NCI-H524 (cell line): ENCODE measurements around the gene CNKSR2.
A peak's percentile ranks its signal among the peaks of the same experiment; 100 is the strongest.
"Not testable (repeated sequence)": the region's sequence is repeated elsewhere in the genome, so short reads cannot be mapped to it uniquely, and the experiment has no call there.

Source experiments
- DNase-seq, 2 experiments: peaks; one replicate each; lab custom pipeline; 2025; lab: John Stamatoyannopoulos, UW

CNKSR2 gene

DNA sequence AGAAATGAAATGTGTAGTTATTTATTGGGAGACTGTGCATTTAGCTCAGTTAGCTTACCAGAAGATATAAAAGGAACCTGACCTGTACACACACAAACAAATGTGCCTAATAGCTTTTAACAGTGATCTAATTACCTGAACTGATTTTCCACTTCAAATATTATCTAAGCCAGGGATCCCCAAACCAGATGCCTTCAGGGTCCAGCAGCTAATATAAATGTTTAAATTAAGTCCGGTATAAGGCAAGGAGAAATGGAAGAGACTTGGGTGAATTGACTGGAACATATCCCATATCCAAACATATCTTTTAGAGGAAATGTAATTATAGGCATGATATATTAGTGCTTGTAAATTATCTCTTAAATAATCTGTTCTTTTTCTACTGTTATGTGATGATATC is 66.7 kb downstream of the CNKSR2 start:
- DNase-seq: no peak

DNA sequence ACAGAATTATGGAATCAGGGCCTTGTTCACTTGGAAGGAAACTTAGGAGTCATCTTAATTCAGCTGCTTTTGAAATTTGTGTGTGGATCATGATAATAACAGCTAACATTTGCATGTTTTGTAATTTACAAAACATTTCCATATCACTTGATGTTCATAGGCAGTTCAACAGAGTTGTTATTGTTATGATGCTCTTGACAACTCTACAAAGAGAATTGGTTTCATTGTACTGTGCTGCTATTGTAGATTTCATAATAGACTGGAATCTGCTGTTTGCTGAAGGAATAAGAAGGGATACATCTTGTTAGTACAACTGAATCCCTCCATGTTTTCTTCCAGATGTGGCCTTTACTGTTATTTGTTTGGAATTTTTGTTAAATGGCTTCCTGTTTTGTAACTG is 83.5 kb downstream of the CNKSR2 start:
- no peak for DNase-seq

DNA sequence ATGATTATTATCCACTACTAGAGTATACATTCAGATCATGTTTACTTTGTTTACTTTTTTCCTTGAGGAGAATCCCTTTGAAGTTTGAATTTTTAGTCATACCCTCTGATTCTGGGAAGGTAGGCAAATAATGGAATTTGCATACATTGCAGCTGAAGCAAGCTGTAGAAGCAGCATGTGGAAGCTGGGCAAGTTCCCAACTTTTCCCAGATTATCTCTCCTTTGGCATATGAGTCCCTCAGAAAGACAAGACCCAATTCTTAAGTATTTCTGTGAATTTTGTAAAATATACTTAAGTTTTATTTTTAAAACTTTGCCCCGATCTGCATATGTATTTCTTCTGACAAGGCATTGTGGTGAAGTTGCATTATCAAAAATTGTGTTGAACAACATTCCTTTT is 94.9 kb downstream of the CNKSR2 start:
- DNase-seq: no peak

DNA sequence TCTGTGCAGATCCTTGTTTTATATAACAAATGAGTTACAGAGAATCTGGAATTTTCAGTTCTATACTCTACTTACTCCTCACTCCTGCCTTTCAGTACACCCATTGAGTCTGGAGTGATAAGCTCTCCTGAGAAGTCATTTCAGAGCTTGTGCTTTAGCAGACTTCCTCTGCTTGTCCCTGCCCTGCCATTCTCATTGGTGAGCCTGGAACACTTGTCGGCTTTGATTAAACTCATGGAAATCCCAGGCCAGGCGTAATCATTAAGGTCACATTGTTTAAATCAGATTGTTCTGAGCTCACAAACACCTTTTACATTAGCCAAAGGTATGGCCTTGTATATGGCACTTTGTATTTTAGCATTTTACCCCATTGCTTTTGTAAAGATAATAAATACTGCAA is 102.7 kb downstream of the CNKSR2 start:
- DNase-seq: no peak

- peak; percentile 11 to 79 for DNase-seq
These were observed 105.6 kb downstream of the CNKSR2 start for GRCh38 chrX:21479695-21480270.

DNA sequence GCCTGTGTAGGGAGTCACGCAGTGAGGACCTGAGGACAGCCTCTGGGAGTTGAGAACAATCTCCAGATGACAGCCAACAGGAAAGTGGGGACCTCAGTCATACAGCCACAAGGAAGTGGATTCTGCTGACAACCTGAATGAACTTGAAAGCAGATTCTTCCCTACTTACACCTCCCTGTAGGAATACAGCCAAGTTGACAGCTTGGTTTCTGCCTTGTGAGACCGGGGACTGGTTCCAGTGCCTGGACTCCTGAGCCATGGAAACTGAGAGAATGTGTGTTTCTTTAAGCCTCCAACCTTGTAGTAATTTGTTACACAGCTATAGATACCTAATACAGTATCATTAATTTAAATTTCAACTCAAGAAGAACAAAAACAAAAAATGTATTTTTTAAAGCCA is 107.5 kb downstream of the CNKSR2 start:
- DNase-seq: no peak

GRCh38 chrX:21484051-21484450 is 109.8 kb downstream of the CNKSR2 start:
- not testable (repeated sequence) for DNase-seq

DNA sequence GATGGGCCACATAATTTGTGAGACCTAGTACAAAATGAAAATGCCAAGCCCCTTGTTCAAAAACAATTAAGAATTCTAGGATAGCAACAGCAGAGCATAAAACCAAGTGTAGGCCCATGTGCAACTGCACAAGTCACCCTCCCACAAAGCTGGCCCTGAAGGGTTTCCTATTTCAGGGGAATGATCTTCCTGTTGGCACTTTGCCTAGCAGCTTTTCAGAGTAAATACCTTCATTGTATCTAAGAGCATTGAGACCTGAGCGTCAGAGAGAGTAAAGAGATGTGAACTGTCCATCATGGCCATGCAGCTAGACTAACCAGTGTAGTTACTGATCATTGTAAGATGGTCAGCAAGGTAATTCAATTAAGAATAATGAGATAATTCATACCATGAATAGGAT is 113.6 kb downstream of the CNKSR2 start:
- peak; percentile 53 to 84 for DNase-seq

DNA sequence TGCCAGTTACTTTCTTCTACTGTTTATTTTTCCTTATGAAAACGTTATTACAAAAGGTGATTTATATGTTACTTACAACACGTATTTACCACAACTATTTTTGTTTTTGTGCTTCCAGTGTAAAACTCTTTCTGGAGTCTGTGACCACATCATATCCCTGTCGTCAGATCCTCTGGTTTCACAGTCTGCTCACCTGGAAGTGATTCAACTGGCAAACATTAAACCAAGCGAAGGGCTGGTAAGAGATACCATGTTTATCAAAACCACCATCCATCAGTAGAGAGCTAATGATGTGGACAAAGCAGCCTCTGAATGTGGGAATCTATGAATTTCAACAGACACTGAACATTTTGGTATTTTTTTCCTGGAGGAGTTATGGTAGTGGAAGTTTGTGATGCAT is 116.1 kb downstream of the CNKSR2 start:
- no peak for DNase-seq

DNA sequence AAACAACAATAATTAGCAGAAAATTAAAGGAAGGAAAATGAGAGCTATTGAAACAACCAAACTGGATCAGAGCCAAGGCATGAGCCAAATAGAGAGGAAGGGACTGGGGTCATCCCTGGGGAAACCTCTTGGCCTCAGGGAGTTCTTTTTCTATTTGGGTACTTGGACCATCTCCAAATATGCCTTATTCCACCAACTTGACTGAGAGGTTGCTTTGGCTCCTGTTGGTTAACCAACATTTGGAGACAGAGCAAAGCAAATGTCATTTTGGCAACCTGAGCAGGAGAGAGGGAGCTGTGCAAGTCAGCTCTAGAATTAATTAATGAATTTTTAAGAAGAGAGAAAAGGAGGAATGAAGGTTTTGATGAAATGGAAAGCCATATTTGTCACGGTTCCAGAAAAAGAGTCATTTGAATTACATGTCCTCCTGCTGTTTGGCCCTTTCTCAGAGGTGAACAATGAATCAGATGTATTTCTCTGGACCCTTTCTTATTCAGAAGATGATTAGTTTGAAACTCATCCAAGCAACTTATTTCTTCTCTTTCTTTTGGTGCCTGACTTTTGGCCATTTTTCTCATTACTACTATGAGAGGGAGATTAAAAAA is 119.1 kb downstream of the CNKSR2 start:
- DNase-seq: no peak

DNA sequence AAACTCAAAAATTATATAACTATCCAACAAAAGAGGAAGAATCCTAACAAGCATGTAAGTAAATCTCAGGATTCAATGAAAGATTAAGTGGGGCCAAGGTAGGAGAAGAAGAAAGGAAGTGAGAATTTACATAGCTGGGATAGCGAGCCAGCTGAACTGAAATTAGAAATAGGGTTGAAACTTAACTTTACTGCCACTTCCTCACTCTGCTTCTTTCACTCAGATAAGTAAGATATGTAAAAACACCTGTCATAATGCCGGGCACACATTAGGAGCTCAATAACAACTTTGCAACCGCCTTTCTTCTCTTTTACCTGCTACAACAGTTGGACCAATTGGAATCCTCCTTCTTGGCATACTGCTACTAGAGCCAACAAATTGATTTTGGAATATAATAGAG is 129.4 kb downstream of the CNKSR2 start:
- DNase-seq: no peak

- peak in 1 of 2 experiments; percentile 37 for DNase-seq
These were observed 135.7 kb downstream of the CNKSR2 start for GRCh38 chrX:21509912-21510311.

DNA sequence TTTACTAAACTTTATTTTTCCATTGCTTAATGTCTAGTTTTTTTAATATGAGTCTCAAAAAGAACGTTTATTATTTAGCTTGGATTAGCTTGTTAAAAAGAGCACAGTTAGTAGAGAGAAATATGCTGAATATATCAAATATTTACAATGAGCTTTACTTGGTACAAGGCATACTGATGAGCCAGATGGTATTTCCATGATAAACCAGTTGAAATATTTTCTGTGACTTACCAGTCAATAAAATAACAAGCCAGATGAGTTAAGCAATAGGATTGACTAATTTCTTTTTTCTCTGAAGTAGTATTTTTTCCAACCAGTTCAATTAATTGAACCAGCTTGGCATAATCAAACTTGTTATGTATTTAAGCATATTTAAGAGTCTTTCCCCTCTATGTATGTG is 149.8 kb downstream of the CNKSR2 start:
- DNase-seq: no peak

- DNase-seq: no peak
These were observed 153.9 kb downstream of the CNKSR2 start for GRCh38 chrX:21528076-21528475.

- no peak for DNase-seq
These were observed 155.6 kb downstream of the CNKSR2 start for GRCh38 chrX:21529771-21530170.

GRCh38 chrX:21544642-21545041 is 170.4 kb downstream of the CNKSR2 start:
- DNase-seq: not testable (repeated sequence)

DNA sequence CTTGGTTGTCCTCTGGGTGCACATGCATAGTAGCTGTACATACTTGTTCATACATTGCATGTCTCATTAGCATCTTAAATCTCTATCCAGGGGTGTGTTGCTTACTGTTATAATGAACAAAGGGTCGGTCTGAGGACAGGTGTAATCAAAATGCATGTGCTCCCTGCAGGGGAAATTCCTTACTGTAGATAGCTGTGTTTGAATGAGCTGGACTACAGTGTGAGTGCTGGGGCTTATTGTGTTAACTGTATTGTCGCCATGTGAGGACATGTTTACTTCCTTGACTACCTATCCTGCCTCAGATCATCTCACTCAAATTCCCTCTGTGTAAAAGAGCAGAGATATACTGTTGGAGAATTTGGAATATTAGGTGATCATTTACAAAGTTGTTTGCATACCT is 185.2 kb downstream of the CNKSR2 start:
- DNase-seq: no peak

DNA sequence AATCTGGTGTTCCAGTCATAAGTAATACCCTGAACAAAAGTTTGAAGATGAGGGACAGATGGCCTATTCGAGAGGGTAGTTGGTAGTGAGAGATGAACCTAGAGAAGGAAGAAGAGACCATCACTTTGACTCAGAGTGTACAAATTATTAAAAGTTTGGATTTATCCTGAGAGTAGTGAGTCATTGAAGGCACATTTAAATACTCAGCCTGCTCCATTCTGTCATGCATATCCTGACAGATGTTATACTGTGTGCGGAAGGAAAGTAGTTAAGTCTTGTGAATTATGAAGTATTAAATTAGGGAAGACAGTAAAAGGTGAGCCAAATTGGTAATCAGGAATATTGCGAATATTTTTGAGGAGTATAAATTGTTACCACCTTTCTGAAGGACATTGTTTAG is 190.8 kb downstream of the CNKSR2 start:
- peak in 1 of 2 experiments; percentile 37 for DNase-seq

GRCh38 chrX:21574793-21575192 is 200.6 kb downstream of the CNKSR2 start:
- no peak for DNase-seq

DNA sequence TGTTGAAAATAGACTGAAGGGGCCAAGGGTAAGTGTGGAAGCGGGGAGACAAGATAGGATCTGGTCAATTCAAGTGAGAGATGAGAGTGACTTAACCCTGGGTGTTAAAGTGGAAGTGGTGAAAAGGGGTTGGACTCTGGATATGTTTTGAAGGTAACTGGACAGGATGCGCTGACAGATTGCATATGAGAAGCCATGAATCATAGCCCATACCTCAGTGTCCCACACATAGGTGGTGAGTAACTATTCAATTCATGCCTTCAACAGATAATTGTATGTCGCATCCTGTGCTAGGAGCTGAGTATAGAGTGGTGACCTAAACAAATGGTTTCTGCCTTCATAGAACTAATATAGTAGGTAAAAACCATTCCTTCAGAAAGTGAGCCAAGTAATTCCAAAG is 207.3 kb downstream of the CNKSR2 start:
- DNase-seq: no peak

DNA sequence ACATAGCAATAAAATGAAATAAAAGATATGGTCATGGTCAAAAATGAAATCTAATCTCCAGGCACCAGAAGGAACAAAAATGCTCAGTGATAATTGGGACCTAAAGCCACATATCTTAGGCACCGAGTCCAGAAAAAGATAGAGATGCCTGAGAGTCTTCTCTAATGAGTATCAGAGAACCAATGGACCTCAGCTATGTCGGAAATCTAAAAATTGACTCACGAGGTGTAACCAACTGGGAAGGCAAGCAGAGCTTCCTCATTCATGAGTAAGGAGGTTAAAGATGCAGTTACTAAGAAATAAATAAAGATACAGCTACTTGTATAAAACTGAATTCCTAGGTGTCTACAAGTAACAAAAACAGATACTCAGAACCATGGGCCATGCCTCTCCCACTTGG is 211.8 kb downstream of the CNKSR2 start:
- no peak for DNase-seq

DNA sequence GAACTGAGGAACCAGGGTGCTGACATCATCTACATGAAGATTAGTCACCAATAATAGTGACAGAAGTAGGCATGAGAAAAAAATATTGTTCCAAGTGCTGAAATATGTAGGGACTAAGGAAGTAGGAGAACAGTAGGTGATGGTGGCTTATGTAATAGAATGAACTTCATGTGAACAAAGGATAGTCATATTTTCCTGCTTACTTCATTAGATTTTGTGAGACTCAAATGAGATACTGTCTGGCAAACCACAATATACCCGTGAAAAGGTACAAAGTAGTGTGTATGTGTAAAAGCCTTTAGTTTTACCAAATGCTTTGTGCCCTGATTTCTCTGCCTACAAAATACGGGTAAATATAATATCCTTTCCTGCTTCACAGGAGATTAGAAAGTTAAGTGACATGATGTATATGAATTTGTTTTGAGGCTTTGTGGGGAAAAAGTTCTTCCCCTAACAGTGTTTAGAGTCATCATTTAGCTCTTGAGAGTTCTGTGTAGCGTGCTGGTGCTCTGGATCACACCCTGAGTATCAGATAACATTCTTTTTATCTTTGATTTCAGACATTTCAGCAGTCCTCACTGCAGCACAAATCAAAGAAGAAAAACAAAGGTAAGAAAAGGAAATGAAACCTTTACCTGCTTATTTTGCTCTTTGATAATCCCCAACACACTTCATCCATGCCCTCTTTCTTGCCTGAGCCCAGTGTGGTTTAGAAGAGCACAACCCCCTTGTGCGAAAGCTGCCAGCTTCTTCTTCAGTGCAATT is 216.0 kb downstream of the CNKSR2 start:
- no peak for DNase-seq

GRCh38 chrX:21606002-21606401 is 231.8 kb downstream of the CNKSR2 start:
- DNase-seq: no peak

GRCh38 chrX:21610168-21610567 is 235.9 kb downstream of the CNKSR2 start:
- no peak for DNase-seq
